Activated T-helper 17 cell treated with anti-CD3 and anti-CD28 coated beads, Interleukin-2, amount 50 U/mL, for 72 hours (primary cell): ENCODE results near the gene ALG1. TPM values are rescaled to one million over a fixed set of nuclear protein-coding genes. Genes with fewer than 3 reads are reported as not detected.
"Not testable (repeated sequence)": the region's sequence is repeated elsewhere in the genome, so short reads cannot be mapped to it uniquely, and the experiment has no call there.

Experiments
- ATAC-seq: fragments of 150-1000 bp; cut with Tn5 transposase; replicated peaks from 2 replicates; pipeline ENCODE4 v1.10.0; 2021; ENCODE audit warnings: mild to moderate bottlenecking, moderate library complexity
- H3K27ac Mint-ChIP-seq: one replicate; pipeline ENCODE4 v1.8.0; 2022; ENCODE audit warnings: mixed read lengths
- H3K27me3 Mint-ChIP-seq: one replicate; pipeline ENCODE4 v1.8.0; 2022; ENCODE audit warnings: mixed read lengths
- H3K36me3 Mint-ChIP-seq: one replicate; pipeline ENCODE4 v1.8.0; 2022; ENCODE audit warnings: low read depth, mild to moderate bottlenecking, mixed read lengths
- H3K4me1 Mint-ChIP-seq: one replicate; pipeline ENCODE4 v1.8.0; 2022; ENCODE audit warnings: mixed read lengths
- H3K4me3 Mint-ChIP-seq: one replicate; pipeline ENCODE4 v1.8.0; 2022; ENCODE audit warnings: mild to moderate bottlenecking, mixed read lengths
- H3K9me3 Mint-ChIP-seq: one replicate; pipeline ENCODE4 v1.8.0; 2022; ENCODE audit warnings: mixed read lengths
- total RNA-seq, 2 donors: library from RNA; stranded (reverse); gene quantifications; one replicate each; pipeline ENCODE4 v1.2.3, GENCODE V29; 2022

Gene ALG1
- total RNA-seq, 2 donors from 2014 or later = 15.1 to 38.1 TPM

DNA sequence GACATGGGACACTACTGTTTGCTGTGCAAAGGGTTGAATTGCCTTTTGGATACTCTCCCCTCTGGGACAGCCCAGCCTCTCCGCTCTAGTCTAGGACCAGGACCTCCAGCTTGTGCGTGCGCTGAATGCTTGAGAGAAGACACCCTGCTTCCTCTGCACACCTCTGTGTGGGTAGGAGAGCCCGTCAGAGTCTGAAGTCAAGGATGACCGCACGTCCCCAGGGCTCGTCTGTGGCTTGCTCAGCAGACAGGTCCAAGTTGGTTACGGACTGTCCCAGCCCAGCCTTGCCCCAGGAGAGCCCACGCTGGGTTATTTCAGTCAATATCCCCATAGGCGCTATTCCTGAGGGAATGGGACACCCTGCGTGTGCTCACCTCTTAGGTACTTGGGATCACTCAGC, 9.6 kb upstream of the ALG1 start:
- Mint-ChIP-seq H3K4me1 (no peaks in the 10 kb centered on the region), H3K9me3 (no peaks in the 10 kb centered on the region), H3K4me3 (no peak overlapping the region), H3K27ac (no peak overlapping the region), H3K27me3 (no peaks in the 10 kb centered on the region), H3K36me3 (no peaks in the 10 kb centered on the region)
- ATAC-seq = no peak

DNA sequence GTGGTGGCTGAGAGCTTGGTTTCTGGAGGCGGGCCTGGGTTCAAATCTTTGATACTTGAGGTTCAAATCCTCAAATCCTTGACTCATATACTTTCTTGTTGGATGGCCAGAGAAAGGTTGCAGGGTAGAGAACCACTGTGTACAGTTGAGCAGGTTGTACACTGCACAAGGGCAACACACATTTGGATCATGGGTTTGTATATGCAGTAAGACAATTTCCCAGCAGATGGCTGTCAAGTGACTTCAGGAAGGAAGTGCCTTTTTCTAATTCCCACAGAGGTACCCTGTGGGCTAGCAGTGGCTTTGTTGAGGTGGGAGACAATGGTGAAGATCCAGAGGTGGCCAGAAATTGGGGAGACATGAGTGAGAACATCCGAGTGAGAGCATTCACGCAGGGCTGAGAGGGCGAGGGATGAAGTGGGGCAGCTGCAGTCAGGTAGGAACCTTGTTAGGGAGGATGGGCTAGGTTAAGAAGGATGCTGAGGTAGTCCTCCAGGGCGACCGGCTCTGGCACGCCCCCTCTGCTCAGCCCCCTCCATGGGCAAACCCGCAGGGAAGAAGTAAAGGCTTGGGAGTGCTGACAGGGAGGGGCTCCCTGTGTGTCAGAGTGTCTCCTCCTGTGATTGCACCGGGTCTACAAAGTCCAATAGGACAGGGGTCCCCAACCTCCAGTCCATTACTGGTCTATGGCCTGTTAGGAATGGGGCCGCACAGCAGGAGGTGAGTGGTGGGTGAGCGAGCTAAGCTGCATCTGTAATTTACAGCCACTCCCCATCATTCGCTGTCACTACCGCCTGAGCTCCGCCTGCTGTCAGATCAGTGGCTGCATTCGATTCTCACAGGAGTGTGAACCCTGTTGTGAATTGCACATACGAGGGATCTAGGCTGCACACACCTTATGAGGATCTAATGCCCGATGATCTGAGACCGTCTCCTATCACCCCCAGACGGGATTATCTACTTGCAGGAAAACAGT, 8.6 kb upstream of the ALG1 start:
- H3K4me1 Mint-ChIP-seq = no peaks in the 10 kb centered on the region
- no peaks in the 10 kb centered on the region for H3K36me3 Mint-ChIP-seq
- H3K27ac Mint-ChIP-seq = no peak overlapping the region
- H3K9me3 Mint-ChIP-seq = no peaks in the 10 kb centered on the region
- ATAC-seq = no peak
- H3K4me3 Mint-ChIP-seq = no peak overlapping the region
- no peaks in the 10 kb centered on the region for H3K27me3 Mint-ChIP-seq

DNA sequence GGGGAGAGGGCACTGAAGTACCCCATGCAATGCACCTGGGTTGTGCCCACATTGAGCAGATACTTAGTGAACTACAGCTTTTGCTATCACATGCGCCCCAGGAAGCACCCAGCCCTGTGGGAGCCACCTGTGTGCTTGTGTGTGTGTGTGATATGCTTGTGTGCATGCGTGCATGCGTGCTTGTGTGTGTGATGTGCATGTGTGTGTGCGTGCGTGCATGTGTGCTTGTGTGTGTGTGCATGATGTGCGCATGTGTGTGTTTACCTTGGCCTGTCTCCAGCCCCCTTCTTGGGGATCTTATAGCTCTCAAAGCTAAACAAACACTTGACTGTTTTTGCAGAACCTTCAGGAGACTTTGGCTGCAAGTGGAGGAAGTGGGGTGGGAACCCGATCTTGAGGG, 6.7 kb upstream of the ALG1 start:
- H3K4me1 Mint-ChIP-seq = no peaks in the 10 kb centered on the region
- H3K36me3 Mint-ChIP-seq = no peaks in the 10 kb centered on the region
- ATAC-seq = no peak

DNA sequence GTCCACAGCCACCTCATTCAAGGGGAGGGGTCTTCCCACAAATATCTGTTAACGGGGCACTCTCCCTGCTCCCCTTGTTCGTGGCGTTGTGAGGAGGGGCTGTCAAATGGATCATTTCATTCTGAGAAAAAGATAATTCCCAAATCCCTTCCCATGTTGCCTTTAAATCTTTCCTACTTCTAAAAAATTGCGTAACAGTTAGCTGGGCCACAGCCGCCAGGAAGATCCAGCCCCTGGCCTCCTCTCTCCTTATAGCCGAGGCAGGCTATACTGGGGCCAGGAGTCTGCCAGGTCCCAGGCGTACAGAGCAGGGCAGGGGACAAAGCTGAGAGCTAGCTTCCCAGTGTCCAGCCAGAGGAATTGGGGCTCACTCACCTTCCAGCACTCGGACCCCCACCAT, 6.3 kb upstream of the ALG1 start:
- H3K9me3 Mint-ChIP-seq = no peaks in the 10 kb centered on the region
- no peak for ATAC-seq

More for the DNA sequence above, 6.7 kb upstream of the ALG1 start:
- H3K4me3 Mint-ChIP-seq = no peak overlapping the region
- H3K27ac Mint-ChIP-seq = no peak overlapping the region
- no peaks in the 10 kb centered on the region for H3K9me3 Mint-ChIP-seq
- no peaks in the 10 kb centered on the region for H3K27me3 Mint-ChIP-seq

DNA sequence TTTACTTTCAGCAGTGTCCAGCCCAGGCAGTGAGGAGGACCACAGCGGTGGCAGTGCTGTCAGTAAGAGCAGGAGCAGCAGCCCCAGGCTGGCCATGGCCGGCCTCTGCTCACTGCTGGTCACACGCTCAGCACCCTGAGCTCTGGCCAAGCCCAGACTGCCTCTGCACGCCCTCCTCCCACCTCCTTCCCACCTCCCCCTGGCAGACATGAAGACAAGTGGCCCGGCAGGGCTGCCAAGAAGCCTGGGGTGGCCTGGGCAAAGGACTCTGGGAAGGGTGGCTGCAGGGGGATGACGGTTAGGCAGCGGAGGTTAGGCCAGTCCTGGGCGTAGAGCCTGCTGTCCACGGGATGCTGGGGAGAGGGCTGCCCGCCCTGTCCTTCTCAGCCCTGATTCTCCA, 5.8 kb upstream of the ALG1 start, which contains the start of gene C16orf89:
Gene C16orf89, minus strand, starts transcription at position 144 of the 400 bp plus-strand sequence. Its CDS starts 48 bp downstream, at position 96.
- no peaks in the 10 kb centered on the region for H3K36me3 Mint-ChIP-seq
- H3K4me1 Mint-ChIP-seq = peaks cover 2% of the 10 kb centered on the region
- no peak within 1 kb of the TSS for H3K27ac Mint-ChIP-seq
- H3K4me3 Mint-ChIP-seq = no peak within 1 kb of the TSS
- no peaks in the 10 kb centered on the region for H3K27me3 Mint-ChIP-seq
- ATAC-seq = no peak
- H3K9me3 Mint-ChIP-seq = no peaks in the 10 kb centered on the region

More for the DNA sequence above, 6.3 kb upstream of the ALG1 start:
- Mint-ChIP-seq H3K4me3 (no peak overlapping the region), H3K27ac (no peak overlapping the region), H3K27me3 (no peaks in the 10 kb centered on the region), H3K4me1 (no peaks in the 10 kb centered on the region), H3K36me3 (no peaks in the 10 kb centered on the region)

DNA sequence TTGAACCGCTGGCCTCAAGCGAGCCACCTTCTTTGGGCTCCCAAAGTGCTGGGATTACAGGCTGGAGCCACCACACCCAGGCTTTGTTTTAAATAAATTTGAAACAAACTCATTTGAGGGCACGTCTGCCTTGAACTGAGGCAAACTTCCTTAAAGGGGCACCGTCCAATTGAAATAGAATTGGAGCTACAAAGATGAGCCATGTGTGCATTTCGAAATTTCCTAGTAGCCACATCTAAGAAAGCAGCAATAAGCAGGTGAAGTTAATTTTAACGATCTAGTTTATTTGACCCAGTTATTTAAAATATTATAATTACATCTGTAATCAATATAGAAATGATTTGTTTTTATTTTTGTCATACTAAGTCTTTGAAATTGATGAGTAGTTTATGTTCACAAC, 5.1 kb upstream of the ALG1 start:
- H3K36me3 Mint-ChIP-seq = peaks cover 2% of the 10 kb centered on the region
- no peaks in the 10 kb centered on the region for H3K27me3 Mint-ChIP-seq
- H3K27ac Mint-ChIP-seq = no peak overlapping the region
- peaks cover 9% of the 10 kb centered on the region for H3K4me1 Mint-ChIP-seq
- no peak for ATAC-seq
- H3K9me3 Mint-ChIP-seq = no peaks in the 10 kb centered on the region
- no peak overlapping the region for H3K4me3 Mint-ChIP-seq

DNA sequence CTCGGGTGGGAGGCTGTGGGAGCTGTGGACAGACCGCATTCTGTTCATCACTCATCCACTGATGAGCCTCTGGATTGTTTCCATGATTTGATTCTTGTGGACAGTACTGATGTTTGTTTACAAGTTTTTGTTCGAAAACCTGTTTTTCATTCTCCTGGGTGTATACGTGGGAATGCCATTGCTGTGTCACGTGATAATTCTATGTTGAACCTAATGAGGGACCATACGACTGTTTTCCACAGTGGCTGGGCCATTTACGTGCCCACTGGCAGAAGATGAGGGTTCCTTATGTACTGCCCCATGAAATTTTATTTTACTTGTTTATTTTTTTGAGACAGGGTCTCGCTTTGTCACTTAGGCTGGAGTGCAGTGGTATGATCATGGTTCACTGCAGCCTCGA, 2.6 kb upstream of the ALG1 start:
- peaks cover 14% of the 10 kb centered on the region for H3K4me1 Mint-ChIP-seq
- no peaks in the 10 kb centered on the region for H3K27me3 Mint-ChIP-seq
- H3K4me3 Mint-ChIP-seq = no peak overlapping the region
- no peaks in the 10 kb centered on the region for H3K9me3 Mint-ChIP-seq
- peaks cover 9% of the 10 kb centered on the region for H3K36me3 Mint-ChIP-seq
- H3K27ac Mint-ChIP-seq = no peak overlapping the region
- ATAC-seq = no peak

DNA sequence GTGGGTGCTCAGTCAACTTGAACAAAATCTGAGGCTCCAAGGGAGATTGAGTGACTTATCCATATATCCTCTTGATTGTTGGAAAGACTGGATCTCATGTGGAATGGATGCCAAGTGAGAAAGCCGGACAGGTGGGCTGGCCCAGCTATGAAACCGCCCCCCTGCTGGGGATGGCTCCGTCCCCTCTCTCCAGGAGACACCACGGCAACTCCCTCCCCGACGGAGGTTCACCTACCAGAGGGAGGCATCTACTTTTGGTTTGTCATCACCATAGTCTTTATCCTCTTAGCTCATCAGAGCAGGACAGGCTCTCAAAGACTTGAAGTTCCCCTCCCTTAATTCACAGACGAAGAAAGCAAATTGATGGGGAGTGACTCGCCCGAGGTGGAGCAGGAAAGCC, 1.8 kb upstream of the ALG1 start:
- H3K4me3 Mint-ChIP-seq = no peak overlapping the region
- H3K27me3 Mint-ChIP-seq = no peaks in the 10 kb centered on the region
- H3K27ac Mint-ChIP-seq = peak overlapping the region; percentile 98
- H3K9me3 Mint-ChIP-seq = no peaks in the 10 kb centered on the region
- H3K4me1 Mint-ChIP-seq = peaks cover 14% of the 10 kb centered on the region
- H3K36me3 Mint-ChIP-seq = peaks cover 17% of the 10 kb centered on the region
- no peak for ATAC-seq

DNA sequence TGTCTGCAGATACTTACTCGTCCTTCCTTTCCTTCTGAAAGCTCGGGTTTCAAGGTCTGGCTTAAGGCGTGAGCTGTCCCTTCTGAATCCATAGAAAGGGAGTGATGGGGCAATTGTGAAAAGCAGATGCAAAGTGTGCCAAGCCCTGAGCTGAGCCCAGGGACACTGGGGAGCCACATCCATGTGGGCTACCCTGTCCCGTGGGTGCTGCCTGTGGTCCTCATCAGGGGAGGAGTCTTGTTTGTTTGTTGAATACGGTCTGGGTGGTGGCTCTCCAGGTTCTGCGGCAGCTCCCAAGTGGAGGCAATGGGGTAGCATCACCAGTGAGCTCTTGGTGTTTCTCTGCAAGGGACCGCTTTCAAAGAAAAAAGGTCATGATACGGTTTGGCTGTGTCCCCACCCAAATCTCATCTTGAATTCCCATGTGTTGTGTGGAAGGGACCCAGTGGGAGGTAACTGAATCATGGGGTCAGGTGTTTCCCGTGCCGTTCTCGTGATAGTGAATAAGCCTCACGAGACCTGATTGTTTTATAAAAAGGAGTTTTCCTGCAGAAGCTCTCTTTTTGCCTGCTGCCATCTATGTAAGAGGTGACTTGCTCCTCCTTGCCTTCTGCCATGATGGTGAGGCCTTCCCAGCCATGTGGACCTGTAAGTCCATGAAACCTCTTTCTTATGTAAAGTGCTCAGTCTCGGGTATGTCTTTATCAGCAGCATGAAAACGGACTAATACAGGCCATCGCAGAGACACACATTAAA, 1.0 kb upstream of the ALG1 start:
- no peaks in the 10 kb centered on the region for H3K9me3 Mint-ChIP-seq
- ATAC-seq = no peak
- peak overlapping the region; percentile 97 for H3K4me3 Mint-ChIP-seq
- no peaks in the 10 kb centered on the region for H3K27me3 Mint-ChIP-seq
- H3K4me1 Mint-ChIP-seq = peaks cover 14% of the 10 kb centered on the region
- H3K36me3 Mint-ChIP-seq = peaks cover 25% of the 10 kb centered on the region
- peak overlapping the region; percentile 98 for H3K27ac Mint-ChIP-seq

DNA sequence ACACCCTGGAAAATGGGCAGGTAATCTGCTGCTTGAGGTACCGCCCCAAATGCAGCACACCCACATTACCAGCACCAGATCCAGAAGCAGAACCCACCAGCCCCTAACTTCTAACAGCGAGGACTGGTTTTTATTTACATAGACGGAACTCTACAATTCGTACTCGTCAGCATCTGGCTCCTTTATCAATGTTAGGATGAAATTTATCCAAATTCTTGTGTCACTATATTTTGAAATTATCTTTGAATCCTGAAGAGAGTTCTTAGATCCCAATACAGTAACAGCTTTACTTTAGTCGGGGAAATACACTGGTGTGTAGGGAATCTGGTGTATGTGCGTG, 332 bp upstream of the ALG1 start:
- peaks cover 32% of the 10 kb centered on the region for H3K36me3 Mint-ChIP-seq
- peak overlapping the region; percentile 97 for H3K4me3 Mint-ChIP-seq
- H3K9me3 Mint-ChIP-seq = no peaks in the 10 kb centered on the region

DNA sequence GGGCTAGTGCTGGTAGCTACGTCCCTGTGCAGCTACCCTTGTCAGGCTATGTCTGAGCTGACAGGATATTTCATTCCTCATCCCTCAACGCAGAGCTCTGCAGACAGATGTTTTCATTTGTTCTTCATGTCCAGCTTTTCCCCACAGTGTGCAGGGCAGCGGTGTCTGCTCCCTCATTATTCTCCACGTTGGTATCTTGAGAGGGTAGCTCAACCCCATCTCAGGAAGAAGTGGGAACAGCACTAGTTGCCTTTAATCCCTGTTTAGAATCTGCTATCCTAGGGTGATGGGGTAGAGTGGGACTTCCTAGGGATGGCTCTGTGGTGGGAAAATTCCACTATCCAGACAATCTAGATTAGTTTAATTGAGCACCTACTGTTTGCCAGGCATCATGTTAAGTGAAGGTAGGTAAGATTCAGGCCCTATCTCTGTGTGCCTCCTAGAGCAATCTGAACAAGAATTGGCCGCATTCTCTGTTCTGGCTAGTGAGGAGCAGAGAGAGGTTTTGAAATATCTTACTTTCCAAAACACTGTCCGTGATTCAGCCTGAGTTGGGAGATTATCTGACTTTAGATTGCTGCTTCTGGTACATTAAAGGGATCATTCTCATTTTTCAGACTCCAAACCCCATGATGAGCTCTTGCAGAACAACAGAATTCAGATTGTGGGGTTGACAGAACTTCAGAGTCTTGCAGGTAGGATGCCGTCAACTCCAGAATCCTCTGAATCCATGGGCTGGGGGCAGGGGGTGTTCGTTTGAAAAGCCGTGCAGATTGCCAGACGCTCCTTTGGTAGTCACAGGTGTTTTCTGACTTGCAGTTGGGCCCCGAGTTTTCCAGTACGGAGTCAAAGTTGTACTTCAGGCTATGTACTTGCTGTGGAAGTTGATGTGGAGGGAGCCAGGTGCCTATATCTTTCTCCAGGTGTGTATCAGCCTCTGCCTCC, 963 bp downstream of the ALG1 start:
- H3K36me3 Mint-ChIP-seq = peaks cover 41% of the 10 kb centered on the region
- H3K4me1 Mint-ChIP-seq = peaks cover 14% of the 10 kb centered on the region
- no peaks in the 10 kb centered on the region for H3K9me3 Mint-ChIP-seq
- peak overlapping the region; percentile 98 for H3K27ac Mint-ChIP-seq
- no peak for ATAC-seq
- H3K4me3 Mint-ChIP-seq = peak overlapping the region; percentile 97
- no peaks in the 10 kb centered on the region for H3K27me3 Mint-ChIP-seq

More for the DNA sequence above, 332 bp upstream of the ALG1 start:
- Mint-ChIP-seq H3K27ac (peak overlapping the region; percentile 98), H3K27me3 (no peaks in the 10 kb centered on the region), H3K4me1 (peaks cover 14% of the 10 kb centered on the region)
- ATAC-seq = no peak

DNA sequence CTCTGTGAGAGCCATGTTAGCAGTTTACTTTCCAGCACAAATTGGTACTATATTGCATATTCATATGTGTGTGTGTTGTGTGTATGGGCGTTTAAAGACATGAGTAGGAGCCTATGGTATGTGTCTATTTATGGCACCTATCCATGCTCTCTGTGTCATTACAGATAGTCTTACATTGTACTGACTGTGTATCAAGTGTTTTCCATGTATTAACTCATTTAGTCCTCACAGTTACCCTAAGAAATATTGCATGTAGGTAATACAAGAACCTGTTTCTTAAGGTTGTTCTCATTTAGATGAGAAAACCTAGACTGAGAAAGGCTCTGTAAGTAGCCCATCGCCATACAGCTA, 1.6 kb downstream of the ALG1 start:
- Mint-ChIP-seq H3K36me3 (peaks cover 47% of the 10 kb centered on the region), H3K27ac (no peak overlapping the region), H3K4me1 (peaks cover 14% of the 10 kb centered on the region), H3K9me3 (no peaks in the 10 kb centered on the region), H3K27me3 (no peaks in the 10 kb centered on the region), H3K4me3 (peak overlapping the region; percentile 97)
- ATAC-seq = no peak

DNA sequence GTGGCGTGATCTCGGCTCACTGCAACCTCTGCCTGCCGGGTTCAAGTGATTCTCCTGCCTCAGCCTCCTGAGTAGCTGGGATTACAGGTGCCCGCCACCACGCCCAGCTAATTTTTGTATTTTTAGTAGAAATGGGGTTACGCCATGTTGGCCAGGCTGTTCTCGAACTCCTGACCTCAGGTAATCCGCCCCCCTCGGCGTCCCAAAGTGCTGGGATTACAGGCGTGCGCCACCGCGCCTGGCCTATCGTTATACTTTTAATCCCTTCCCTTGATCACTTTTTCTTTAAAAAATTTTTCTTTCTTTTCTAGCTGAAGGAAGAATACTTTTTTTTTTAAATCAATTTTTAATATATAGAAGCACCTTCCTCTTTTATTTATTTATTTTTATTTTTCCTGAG, 2.1 kb downstream of the ALG1 start:
- not testable (repeated sequence) for H3K9me3 Mint-ChIP-seq, H3K27ac Mint-ChIP-seq, ATAC-seq

DNA sequence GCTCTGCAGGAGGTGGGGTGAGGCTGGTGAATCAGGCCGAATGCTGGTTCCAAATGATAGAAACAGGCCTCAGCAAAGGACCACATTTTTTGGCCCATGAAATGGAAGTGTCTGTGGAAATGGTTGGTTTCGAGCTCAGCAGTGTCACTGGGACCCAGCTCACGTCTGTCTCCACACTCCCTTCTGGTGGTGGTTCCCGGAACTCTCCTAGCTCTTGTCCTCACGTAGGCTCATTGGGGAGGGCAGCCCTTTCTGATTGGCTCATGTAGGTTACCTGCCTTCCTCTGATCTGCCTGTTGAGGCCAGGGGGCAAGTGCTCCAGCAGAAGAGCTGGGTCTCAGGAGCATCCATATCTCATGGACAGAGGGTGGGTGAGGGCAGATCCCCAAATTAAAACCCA, 4.0 kb downstream of the ALG1 start:
- Mint-ChIP-seq H3K36me3 (peaks cover 67% of the 10 kb centered on the region), H3K9me3 (no peaks in the 10 kb centered on the region), H3K4me3 (no peak overlapping the region), H3K27me3 (no peaks in the 10 kb centered on the region), H3K4me1 (peaks cover 14% of the 10 kb centered on the region), H3K27ac (no peak overlapping the region)
- ATAC-seq = no peak

More for the DNA sequence above, 2.1 kb downstream of the ALG1 start:
- peaks cover 14% of the 10 kb centered on the region for H3K4me1 Mint-ChIP-seq
- H3K36me3 Mint-ChIP-seq = peaks cover 52% of the 10 kb centered on the region
- not testable (repeated sequence) for H3K4me3 Mint-ChIP-seq, H3K27me3 Mint-ChIP-seq
